Measurements from ENCODE around the gene REV3L. TPM values are rescaled to one million over a fixed set of nuclear protein-coding genes. Genes with fewer than 3 reads are reported as not detected.

The REV3L gene
- total RNA-seq, 4 donors from 2014 or later: 38.9 to 50.4 (median 45.3) TPM

GRCh38 chr6:111250791-111251354 lies 232.1 kb downstream of the REV3L start:
- Histone ChIP-seq H3K4me1 (no peaks in the 10 kb centered on the region), H3K36me3 (no peaks in the 10 kb centered on the region), H3K27ac (replicated peaks in 1 of 4) (no peak overlapping the region), H3K27me3 (peaks cover 0 to 17% (median 0%) of the 10 kb centered on the region in 4 donors), H3K9me3 (no peaks in the 10 kb centered on the region), H3K4me3 (no peak overlapping the region)
- DNase-seq (ENCODE audit: extremely low spot score): no peak
- no peak for TF ChIP-seq EP300 (IDR thresholded peaks at IDR 0.05)
- TF ChIP-seq, protein P1, sequence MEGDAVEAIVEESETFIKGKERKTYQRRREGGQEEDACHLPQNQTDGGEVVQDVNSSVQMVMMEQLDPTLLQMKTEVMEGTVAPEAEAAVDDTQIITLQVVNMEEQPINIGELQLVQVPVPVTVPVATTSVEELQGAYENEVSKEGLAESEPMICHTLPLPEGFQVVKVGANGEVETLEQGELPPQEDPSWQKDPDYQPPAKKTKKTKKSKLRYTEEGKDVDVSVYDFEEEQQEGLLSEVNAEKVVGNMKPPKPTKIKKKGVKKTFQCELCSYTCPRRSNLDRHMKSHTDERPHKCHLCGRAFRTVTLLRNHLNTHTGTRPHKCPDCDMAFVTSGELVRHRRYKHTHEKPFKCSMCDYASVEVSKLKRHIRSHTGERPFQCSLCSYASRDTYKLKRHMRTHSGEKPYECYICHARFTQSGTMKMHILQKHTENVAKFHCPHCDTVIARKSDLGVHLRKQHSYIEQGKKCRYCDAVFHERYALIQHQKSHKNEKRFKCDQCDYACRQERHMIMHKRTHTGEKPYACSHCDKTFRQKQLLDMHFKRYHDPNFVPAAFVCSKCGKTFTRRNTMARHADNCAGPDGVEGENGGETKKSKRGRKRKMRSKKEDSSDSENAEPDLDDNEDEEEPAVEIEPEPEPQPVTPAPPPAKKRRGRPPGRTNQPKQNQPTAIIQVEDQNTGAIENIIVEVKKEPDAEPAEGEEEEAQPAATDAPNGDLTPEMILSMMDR (IDR thresholded peaks at IDR 0.05): no peak
- TF ChIP-seq POLR2A (IDR thresholded peaks at IDR 0.05; ENCODE audit: low read depth): no peak
- no peak for TF ChIP-seq POLR2AphosphoS5 (IDR thresholded peaks at IDR 0.05)
- 65% methylated on average over 4 of the region's 4 CpGs for WGBS
- intact Hi-C loops (cut with DNase I): no loop called here

Other genes with a start within 250 kb of the REV3L start
- gene TRAF3IP2, start 122.7 kb upstream of the REV3L start, total RNA-seq: 10 to 100 TPM; 16.6 to 37.1 (median 32.4) TPM

Measured in esophagus muscularis mucosa (tissue), 4 donors.